NT2/D1 (cell line): ENCODE measurements around the gene TUBA1B.
"Not testable (repeated sequence)": the region's sequence is repeated elsewhere in the genome, so short reads cannot be mapped to it uniquely, and the experiment has no call there.

ENCODE experiments used
- SUZ12 ChIP-seq: IDR thresholded peaks from 2 replicates; pipeline ENCODE4 v1.6.1; 2011; ENCODE audit not compliant: insufficient read length, insufficient read depth; ENCODE audit errors: extremely low read depth
- YY1 ChIP-seq: IDR thresholded peaks from 2 replicates; pipeline ENCODE4 v1.6.1; 2011; ENCODE audit not compliant: insufficient read length, insufficient read depth

- TF ChIP-seq SUZ12, YY1: not testable (repeated sequence)
Observed at GRCh38 chr12:49136997-49137396, 5.8 kb upstream of the TUBA1B start.
